SK-N-SH treated with all-trans-retinoic acid at 6 μM for 48 hours (cell line): ENCODE results near the gene SERTAD2.

Experiments
- ARNTL ChIP-seq: fragments of 450-650 bp; formaldehyde crosslinking; IDR thresholded peaks from 2 replicates; pipeline ENCODE4 v1.5.0; 2020; ENCODE audit warnings: low read depth, mild to moderate bottlenecking, moderate library complexity, borderline replicate concordance
- GLIS3 ChIP-seq: fragments of 250-450 bp; sonication (Bioruptor Pico); IDR thresholded peaks from 2 replicates; pipeline ENCODE4 v1.5.0; 2020; ENCODE audit warnings: mild to moderate bottlenecking, moderate library complexity
- ISL1 ChIP-seq: fragments of 250-450 bp; sonication (Bioruptor Pico); IDR thresholded peaks from 2 replicates; pipeline ENCODE4 v2.1.2; 2022; ENCODE audit warnings: mild to moderate bottlenecking, moderate library complexity
- RARB ChIP-seq: fragments of 250-450 bp; sonication (Bioruptor Pico); IDR thresholded peaks from 2 replicates; pipeline ENCODE4 v1.8.0; 2021; ENCODE audit warnings: mild to moderate bottlenecking, moderate library complexity
- SNAI2 ChIP-seq: fragments of 250-450 bp; sonication (Bioruptor Pico); IDR thresholded peaks from 2 replicates; pipeline ENCODE4 v1.5.0; 2020; ENCODE audit warnings: mild to moderate bottlenecking, moderate library complexity
- TOX ChIP-seq: fragments of 250-450 bp; sonication (Bioruptor Pico); IDR thresholded peaks from 2 replicates; pipeline ENCODE4 v1.8.0; 2021; ENCODE audit warnings: mild to moderate bottlenecking, moderate library complexity, borderline replicate concordance
- ZC3H10 ChIP-seq: fragments of 250-450 bp; sonication (Bioruptor Pico); IDR thresholded peaks from 2 replicates; pipeline ENCODE4 v1.5.1; 2021; ENCODE audit warnings: mild to moderate bottlenecking, moderate library complexity
- ZFP3 ChIP-seq: fragments of 250-450 bp; sonication (Bioruptor Pico); IDR thresholded peaks from 2 replicates; pipeline ENCODE4 v1.5.0; 2020; ENCODE audit warnings: mild to moderate bottlenecking, moderate library complexity
- ZFP30 ChIP-seq: fragments of 450-650 bp; formaldehyde crosslinking; IDR thresholded peaks from 2 replicates; pipeline ENCODE4 v1.5.0; 2022; ENCODE audit warnings: mild to moderate bottlenecking, moderate library complexity
- ZNF565 ChIP-seq: fragments of 450-650 bp; formaldehyde crosslinking; conservative IDR thresholded peaks from 2 replicates; pipeline ENCODE4 v1.5.0; 2020; ENCODE audit warnings: low read depth, mild to moderate bottlenecking, moderate library complexity
- ZNF70 ChIP-seq: fragments of 450-650 bp; formaldehyde crosslinking; IDR thresholded peaks from 2 replicates; pipeline ENCODE4 v1.5.0; 2020; ENCODE audit warnings: mild to moderate bottlenecking, moderate library complexity
- ZNF8 ChIP-seq: fragments of 450-650 bp; formaldehyde crosslinking; IDR thresholded peaks from 2 replicates; pipeline ENCODE4 v1.5.0; 2020; ENCODE audit warnings: mild to moderate bottlenecking, moderate library complexity
- TF ChIP-seq, protein P1 (sequence below): fragments of 250-450 bp; sonication (Bioruptor Pico); IDR thresholded peaks from 2 replicates; pipeline ENCODE4 v1.5.1; 2021; ENCODE audit warnings: mild to moderate bottlenecking, moderate library complexity
- TF ChIP-seq, protein P2 (sequence below): fragments of 250-450 bp; sonication (Bioruptor Pico); IDR thresholded peaks from 2 replicates; pipeline ENCODE4 v1.8.0; 2020; ENCODE audit warnings: mild to moderate bottlenecking, moderate library complexity, borderline replicate concordance

DNA sequence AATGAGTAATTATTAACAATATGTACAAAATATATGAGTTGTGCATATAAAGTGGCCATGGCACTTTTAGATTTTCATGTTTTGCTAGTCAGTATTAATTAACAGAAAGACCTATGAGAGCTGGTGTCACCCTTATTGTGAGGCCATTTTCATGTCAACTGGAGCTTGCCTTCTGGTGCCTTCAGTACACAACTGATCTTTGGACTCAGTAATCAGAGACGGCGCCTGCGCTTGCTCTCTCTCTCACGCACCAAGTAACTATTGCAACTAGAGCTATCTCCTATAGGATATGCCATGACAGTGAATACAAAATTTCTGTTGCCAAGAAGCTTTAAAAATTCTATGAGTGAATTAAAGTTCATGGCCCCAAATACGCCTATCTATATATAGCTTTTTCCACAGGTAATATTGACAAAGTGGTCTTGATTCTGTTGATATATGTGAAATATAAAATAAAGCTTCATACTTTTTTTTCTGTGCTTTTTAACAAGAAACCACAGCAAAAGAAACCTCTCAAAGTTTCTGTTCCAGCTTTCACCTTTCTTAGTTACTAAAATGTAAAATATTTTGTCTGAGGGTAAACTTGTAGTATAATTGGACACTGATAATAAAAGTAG, 2.9 kb downstream of the SERTAD2 start:
- TF ChIP-seq ZNF8 (CRISPR knock-in tag) (no peak), ISL1 (CRISPR knock-in tag) (no peak), SNAI2 (CRISPR knock-in tag) (no peak), ZNF70 (no peak), ZNF565 (CRISPR knock-in tag) (no peak), GLIS3 (no peak), TOX (CRISPR knock-in tag) (no peak), ARNTL (CRISPR knock-in tag) (no peak), ZFP30 (CRISPR knock-in tag) (no peak), ZFP3 (no peak), RARB (no peak), ZC3H10 (no peak)
- TF ChIP-seq, protein P1, sequence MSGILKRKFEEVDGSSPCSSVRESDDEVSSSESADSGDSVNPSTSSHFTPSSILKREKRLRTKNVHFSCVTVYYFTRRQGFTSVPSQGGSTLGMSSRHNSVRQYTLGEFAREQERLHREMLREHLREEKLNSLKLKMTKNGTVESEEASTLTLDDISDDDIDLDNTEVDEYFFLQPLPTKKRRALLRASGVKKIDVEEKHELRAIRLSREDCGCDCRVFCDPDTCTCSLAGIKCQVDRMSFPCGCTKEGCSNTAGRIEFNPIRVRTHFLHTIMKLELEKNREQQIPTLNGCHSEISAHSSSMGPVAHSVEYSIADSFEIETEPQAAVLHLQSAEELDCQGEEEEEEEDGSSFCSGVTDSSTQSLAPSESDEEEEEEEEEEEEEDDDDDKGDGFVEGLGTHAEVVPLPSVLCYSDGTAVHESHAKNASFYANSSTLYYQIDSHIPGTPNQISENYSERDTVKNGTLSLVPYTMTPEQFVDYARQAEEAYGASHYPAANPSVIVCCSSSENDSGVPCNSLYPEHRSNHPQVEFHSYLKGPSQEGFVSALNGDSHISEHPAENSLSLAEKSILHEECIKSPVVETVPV (CRISPR knock-in tag), result no peak
- TF ChIP-seq, protein P2, sequence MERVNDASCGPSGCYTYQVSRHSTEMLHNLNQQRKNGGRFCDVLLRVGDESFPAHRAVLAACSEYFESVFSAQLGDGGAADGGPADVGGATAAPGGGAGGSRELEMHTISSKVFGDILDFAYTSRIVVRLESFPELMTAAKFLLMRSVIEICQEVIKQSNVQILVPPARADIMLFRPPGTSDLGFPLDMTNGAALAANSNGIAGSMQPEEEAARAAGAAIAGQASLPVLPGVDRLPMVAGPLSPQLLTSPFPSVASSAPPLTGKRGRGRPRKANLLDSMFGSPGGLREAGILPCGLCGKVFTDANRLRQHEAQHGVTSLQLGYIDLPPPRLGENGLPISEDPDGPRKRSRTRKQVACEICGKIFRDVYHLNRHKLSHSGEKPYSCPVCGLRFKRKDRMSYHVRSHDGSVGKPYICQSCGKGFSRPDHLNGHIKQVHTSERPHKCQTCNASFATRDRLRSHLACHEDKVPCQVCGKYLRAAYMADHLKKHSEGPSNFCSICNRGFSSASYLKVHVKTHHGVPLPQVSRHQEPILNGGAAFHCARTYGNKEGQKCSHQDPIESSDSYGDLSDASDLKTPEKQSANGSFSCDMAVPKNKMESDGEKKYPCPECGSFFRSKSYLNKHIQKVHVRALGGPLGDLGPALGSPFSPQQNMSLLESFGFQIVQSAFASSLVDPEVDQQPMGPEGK (CRISPR knock-in tag), result no peak
